Stimulated activated CD4-positive, alpha-beta T cell treated with anti-CD3 and anti-CD28 coated beads, Interleukin-1b, Interleukin-23, amount 100 ng/mL, for 48 hours (primary cell): ENCODE measurements around the gene C1QTNF9.
A peak's percentile ranks its signal among the peaks of the same experiment; 100 is the strongest.
"Not testable (repeated sequence)": the region's sequence is repeated elsewhere in the genome, so short reads cannot be mapped to it uniquely, and the experiment has no call there.

ENCODE experiments used
- DNase-seq: peaks from one replicate; pipeline ENCODE4 v3.0.0-alpha.2; 2020

C1QTNF9 gene, protein sequence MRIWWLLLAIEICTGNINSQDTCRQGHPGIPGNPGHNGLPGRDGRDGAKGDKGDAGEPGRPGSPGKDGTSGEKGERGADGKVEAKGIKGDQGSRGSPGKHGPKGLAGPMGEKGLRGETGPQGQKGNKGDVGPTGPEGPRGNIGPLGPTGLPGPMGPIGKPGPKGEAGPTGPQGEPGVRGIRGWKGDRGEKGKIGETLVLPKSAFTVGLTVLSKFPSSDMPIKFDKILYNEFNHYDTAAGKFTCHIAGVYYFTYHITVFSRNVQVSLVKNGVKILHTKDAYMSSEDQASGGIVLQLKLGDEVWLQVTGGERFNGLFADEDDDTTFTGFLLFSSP

DNA sequence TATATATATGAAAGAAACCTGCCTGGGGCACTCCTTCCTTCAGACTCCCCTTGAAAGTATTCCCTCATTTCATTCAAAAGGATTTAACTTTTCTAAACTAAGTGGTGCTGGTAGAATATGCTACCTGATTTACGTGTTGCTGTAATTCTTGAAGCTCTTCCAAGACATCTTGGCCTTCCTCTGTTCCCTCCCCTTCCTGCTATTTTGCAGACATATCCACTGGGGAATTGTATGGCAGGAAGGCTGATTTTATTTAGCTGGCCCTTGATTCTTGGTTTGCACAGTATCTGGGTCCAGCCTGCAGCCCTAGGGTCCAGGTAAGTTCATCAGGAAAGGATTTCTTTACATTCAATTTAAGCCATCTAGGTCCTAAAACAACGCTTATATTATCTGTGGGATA lies at the start of gene C1QTNF9:
Gene C1QTNF9, plus strand, starts transcription at position 281 of the 400 bp plus-strand sequence. CDS start 6,424 bp downstream, outside the sequence.
- not testable (repeated sequence) for DNase-seq

DNA sequence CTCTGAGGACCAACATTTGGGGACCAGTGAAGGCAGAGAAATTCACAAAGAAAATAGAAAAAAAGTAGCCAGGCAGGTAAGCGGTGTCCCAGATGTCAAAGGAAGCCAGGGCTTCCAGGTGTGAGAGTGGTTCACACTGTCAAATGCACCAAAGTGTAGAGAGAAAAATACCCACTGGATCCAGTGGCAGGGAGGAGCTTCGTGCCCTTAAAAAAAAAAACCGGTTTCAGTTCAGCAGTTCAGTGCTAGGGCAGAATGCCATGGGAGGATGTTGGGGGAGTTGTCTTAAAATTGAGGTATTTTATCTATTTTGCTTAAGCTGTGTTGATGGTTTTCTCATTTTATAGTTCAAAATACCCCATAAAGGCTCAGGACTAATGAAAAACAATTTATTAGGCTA lies 47.8 kb upstream of the C1QTNF9 start:
- DNase-seq = no peak

DNA sequence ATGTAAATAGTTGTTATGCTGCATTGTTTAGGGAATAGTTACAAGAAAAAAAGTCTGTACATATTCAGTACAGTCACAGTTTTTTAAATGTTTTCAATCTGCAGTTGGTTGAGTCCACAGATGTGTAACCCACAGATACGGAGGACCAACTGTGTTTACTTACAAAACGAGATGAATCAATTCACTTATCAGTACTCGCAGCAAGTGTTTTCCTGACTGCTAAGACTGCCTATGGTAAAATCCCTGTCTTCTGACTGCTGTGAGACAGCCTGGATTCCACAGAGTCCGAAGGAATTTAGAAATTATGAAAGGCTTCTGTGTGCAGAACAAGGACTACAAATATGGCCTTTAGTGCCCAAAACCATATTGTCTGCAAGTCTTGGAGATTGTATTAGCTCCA lies 45.7 kb upstream of the C1QTNF9 start:
- DNase-seq = no peak

DNA sequence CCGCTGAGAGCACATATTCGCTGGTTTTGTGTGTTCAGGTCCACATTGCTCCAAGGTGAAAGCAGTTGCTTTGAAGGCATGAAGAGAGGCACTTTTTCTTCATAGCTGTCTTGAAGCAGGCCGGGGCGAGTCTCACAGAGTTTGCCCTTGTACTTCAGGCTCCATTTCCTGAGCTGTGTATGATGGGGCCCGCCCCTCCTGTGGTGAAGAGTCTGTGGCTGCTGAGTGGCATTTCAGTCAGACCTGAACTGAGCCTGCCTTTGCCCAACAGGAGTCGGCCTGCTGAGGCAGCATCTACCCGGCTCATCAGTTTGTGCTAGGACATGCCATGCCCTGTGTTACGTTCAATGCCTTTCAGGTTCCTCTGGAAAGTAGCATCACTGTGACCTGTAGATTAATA lies 44.4 kb upstream of the C1QTNF9 start:
- DNase-seq = peak; percentile 84

DNA sequence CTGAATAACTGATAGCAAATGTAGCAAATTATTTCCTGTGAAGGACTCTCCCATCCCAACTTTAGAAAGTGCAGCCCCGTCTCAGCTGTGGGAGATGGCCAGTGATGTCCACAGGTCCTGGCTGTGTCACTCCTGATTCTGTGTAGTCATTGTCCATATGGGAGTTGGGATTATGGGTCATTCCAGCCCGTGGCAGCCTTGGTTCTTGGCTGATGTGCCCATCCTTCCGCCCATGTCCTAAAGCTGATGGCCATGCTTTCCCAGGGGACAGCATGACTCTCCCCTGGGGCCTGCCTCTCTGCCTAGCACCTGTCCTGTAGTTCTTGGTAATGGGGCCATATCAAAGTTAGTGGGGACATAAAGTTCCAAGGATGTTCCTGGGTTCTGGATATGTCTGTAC lies 43.9 kb upstream of the C1QTNF9 start:
- DNase-seq = no peak

DNA sequence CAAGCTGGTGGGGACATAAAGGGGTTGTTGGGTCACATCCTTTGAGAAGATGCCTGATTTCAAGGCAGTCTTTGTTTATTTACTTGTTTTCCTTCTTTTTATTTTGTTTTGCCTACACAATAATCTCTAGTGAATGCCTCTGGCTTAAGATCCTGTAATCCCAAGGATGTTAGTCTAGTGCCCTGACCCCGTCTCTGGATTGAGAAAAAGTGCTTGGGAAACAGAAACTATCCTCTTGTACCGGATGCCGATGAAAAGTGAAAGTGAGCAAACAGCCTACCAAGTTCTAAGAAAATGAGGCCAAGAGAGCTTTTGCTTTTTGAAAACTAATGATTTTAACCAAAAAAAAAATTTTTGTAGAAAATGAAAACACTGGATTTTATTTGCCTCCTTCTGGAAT lies 42.1 kb upstream of the C1QTNF9 start:
- DNase-seq = no peak

DNA sequence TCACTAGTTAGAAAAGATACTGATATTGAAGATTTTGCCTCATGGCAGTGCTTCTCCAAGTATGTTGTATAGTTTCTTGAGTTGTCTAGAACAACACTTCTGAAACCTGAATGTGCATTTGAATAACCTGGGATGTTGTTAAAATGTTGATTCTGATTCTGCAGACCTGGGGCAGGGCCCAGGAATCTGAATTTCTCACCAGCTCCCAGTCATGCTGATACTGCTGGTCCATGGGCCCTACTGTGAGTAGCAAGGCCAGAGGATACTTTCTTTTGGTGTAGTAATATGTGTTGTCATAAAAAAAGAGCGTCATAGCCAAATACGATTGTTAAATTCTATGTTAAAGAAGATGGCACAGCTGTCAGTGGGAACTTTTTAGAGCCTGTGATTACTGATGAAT lies 41.6 kb upstream of the C1QTNF9 start:
- peak; percentile 40 for DNase-seq

DNA sequence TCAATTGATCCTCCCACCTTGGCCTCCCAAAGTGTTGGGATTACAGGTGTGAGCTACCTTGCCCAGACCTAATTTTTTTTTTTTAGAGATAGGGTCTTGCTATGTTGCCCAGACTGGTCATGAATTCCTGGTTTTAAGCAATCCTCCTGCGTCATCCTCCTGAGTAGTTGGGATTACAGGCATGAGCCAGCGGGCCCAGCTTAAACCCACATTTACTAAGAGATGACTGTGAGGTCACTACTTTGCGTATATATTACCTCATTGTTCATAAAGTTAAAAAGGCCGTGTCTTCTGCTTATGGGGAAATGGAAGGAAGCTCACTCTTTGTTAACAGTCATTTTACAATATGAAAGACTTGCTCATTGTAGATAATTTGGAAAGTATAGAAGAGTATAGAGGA lies 39.6 kb upstream of the C1QTNF9 start:
- DNase-seq = no peak

DNA sequence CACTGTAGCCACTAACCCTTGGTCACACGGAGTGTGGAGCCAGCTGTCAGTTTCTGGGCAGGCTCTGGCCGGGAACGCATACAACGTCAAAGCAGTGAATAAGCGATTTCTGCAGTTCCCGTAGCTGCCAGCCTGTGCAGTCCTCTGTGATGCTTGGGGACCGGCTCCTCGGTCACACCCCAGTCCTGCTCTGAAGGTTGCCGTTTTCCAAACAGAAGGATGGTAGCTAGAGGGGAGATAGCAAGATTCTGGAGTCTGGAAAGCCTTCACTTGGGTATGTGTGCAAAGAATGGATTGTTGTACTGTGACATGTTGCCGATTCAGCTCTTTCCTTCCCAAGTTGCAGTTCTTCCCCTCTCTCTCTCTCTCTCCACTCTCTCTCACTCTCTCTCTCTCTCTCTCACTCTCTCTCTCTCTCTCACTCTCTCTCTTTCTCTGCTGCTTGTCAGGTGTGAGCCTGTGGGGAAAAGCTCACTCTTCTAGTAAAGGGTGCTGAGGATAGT lies 38.7 kb upstream of the C1QTNF9 start:
- peak; percentile 57 for DNase-seq

DNA sequence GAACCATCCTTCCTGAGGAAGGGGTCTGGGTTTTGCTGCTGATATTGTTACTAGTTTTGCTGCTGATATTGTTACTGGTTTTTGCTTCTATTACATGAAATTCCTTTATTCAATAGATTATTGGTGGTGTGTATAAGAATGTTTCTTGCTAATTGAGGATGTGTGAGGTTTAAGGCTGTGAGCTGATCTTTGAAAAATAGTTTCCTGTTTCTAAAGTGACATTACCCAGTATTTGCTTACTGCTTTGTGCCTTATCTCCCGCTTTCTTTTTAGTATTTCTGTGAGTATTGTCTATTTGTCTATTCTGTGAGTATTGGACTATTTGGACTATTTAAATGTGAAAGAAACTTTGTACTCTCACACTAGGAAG lies 38.2 kb upstream of the C1QTNF9 start:
- no peak for DNase-seq

DNA sequence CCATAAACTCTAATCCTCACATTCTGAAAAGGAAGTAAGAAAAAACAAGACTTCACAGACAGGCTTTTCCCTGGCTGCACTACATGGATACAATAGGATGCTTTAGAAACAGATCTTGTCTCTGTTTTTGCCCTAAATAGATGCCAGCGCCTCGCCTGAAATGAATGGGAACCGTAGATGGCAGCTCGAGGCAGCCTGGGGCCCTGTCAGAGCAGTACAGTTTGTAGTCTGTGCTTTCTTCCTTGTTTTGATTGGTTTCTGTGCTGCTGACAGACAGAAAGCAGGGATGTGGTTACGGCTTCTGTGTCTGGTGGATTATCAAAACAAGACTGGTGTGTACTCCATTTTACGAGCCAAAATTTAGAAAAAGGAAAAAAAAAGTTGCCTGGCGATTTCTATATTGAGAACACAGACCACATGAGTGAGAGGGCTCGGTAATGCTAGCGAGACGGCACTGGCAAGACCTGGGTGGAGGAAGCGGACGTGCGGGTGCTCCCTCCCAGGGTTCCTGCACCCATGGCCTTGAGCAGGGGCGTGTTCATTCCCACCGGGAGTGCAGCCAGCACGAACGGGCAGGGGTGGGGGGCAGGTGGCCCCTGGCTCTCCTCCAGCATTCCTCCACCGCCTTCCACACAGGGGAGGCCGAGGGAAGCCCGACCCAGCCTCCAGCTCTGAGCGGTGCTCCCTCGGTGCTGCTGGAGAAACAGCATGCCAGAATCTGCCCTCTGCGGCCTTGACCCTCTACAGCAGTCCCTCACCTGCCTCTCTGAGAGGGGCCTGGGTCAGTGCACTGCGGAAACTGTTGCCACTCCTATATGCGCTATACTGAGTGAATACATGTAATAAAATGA lies 37.6 kb upstream of the C1QTNF9 start:
- peak; percentile 61 for DNase-seq

DNA sequence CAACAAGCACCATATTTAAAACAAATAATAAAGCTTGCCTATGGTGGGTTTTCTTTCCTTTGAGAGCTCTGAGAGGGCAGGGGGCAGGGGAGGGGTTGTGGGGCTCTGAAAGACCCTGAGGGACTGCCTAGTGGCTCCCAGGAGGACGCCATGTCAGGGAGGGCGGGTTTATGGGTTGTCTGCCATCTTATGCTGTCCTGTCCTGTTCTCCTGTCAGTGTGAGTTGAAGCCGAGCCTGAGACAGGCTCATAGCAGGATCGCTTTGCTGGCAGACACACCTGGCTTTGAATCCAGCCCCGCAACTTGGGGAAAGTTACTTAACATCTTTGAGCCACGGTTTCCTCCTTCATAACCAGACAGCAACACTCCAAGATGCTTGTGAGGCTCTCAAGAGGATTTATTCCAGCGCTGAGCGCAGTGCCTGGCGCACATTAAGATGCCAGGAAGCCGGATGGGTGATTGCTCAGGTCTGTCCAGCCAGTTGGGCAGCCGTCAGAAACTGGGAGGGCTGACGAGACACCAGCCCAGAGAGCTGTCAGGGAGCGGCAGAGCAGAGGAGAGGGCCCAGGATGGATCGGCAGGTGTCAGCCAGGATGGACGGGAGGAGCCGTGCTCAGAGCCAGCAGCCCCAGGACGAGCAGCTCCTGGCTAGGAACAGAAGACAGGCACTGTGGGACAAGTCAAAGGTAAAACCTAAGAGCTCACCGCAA lies 36.8 kb upstream of the C1QTNF9 start:
- no peak for DNase-seq

DNA sequence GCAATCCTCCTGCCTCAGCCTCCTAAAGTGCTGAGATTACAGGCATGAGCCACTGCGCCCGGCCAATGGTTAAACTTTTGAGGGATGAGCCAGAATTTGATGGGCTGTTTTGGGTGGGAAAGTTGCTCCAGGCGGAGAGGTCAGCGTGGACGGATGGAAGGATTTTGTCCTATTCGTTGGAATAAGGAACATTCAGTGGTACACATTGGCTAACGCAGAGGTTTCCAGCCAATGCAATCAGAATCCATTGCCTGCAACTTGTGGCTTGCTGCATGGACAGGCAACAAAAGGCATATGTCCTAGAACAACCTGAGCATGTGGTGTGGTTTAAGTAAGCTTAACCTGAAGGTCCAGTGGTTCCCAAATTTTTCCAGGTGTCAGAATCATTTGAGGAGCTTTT lies 35.5 kb upstream of the C1QTNF9 start:
- DNase-seq = no peak

DNA sequence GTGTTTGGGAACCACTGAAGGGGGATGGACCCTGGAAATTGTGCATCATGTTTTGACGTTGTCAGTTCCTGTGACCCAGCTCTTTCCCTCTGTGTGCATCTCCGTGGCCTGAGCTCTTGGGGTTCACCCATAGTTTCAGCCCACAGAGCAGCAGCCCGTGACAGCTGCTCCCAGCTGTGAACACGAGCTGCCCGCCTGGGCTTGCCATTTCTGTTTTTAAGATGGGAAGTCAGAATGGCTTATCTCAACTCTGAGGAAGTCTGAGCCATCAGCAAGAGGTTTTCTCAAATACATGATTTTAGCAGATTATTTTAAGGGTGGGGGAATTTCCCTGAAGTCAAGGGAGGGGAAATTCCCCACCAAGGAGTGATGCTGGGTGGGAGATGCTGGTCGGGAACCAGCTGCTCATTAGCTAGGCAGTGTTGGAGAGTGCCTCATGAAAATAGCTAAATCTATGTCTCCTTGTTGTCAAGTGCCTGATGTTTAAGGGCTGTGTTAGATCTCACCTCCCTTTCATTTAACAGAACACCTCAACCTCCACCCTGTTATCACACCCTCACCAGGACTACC lies 34.8 kb upstream of the C1QTNF9 start:
- DNase-seq = peak; percentile 81

DNA sequence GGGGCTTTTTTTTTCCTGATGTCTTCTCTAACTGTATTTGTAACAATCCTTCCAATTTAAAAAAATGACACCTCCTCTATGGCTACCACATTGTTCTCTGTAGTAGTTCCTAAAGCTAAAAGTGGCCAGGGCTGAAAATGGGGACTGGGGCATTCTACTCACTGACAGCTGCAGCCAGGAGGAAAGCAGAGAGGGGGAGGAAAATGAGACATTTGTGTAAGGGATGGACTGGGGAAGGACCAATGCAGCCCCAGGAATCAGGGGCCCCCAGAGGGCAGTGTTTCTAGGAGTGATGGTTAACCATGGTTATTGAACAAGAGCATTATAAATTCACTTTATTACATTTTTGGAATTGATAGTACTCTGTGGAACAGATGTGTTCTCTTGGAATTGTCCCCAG lies 34.3 kb upstream of the C1QTNF9 start:
- no peak for DNase-seq

DNA sequence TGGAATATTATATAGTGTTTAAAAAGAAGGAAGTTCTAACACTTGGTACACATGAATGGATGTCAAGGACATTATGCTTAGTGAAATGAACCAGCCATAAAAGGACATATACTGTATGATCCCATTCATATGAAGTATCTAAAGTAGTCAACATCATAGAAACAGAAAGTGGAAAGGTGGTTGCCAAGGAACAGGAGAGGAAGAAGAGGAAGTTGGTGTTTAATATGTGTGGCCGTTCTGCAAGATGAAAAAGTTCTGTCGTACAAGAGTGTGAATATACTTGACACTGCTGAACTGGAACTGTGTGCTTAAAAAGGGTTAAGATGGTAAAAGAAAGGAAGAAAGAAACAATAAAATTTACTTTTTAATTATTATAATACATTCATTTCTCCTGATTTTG lies 33.1 kb upstream of the C1QTNF9 start:
- DNase-seq = no peak

DNA sequence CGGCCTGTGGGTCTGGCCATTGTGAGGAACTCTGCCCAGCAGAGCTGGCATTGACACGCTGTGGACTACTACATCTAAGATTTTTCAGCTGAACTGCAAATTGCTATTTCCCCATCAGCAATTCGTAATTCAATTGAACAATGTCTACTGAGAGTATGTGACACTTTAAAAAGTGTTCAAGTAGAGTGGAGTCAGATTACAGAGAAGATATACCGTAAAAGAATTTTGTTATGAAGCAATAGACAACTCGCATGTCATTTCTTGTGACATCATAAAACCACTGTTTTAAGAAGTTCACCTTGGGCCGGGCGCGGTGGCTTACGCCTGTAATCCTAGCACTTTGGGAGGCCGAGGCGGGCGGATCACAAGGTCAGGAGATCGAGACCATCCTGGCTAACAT lies 32.5 kb upstream of the C1QTNF9 start:
- no peak for DNase-seq

DNA sequence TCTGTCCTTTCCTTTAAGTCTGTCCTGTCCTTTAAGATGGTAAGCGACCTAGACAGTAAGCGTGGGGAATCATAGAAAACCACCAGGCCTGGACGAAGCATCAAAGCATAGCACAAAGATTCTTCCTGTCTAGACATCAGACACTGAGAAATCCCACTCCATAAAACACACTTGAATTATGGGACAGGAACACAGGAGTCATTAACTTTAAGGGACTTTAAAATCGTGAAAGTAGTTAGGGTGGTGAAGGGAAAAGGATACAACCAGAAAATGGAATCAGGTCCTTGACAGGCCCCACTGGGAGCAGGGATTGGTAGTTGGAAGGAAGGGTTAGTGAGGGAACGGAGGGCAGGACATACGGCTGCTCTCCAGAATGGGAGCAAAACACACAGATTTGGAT lies 31.6 kb upstream of the C1QTNF9 start:
- DNase-seq = no peak

DNA sequence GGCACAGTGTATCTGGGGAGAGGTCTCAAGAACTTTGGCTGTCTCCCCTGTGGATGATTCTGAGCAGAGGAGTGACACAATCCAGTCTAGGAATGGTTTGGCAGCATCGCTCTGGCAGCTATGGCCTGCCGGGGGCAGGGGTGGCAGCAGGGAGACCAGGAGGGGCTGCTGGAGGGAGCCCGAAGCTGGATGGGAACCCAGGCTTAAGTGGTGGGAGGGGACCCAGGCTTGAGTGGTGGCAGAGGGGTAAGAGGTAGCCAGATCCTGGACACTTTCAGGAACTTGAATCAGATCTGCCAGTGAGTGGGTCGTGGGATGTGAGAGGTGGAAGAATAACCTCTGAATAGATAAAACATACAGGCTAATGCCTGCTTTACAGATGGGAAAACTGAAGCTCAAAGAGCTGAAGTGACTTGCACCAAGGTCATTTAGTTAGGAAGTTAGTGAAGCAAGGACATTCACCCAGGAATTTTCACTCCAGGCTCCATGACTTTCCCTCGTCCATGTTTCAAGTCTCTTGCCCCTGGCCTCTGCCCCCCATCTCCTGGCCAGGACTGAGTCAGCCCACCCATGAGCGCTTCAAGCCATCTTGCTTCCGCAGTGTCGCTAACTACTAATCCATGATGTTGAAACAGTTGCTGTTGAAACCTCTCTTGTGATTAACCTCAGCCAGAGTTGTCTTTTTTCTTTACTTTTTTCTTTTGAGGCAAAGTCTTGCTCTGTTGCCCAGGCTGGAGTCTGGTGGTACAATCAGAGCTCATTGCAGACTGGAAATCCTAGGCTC lies 29.9 kb upstream of the C1QTNF9 start:
- DNase-seq = no peak

DNA sequence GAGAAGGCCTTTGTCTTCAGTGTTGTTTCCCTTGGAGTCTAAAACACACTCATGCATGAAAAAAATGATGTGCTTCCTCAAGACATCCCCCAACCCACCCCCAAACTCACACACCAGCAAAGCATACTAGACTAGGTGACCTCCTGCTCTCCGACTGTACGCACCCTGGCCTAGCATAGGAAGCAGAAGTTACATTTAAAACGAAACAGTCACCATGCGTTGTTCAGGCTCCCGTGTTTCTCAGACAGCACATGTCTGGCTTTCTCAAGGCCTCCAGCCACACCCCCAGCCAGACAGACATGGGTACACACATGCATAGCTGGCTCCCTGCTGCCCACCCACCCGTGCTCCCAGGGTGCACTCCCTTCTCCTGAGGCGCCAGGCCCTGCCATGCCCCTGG lies 28.7 kb upstream of the C1QTNF9 start:
- no peak for DNase-seq

DNA sequence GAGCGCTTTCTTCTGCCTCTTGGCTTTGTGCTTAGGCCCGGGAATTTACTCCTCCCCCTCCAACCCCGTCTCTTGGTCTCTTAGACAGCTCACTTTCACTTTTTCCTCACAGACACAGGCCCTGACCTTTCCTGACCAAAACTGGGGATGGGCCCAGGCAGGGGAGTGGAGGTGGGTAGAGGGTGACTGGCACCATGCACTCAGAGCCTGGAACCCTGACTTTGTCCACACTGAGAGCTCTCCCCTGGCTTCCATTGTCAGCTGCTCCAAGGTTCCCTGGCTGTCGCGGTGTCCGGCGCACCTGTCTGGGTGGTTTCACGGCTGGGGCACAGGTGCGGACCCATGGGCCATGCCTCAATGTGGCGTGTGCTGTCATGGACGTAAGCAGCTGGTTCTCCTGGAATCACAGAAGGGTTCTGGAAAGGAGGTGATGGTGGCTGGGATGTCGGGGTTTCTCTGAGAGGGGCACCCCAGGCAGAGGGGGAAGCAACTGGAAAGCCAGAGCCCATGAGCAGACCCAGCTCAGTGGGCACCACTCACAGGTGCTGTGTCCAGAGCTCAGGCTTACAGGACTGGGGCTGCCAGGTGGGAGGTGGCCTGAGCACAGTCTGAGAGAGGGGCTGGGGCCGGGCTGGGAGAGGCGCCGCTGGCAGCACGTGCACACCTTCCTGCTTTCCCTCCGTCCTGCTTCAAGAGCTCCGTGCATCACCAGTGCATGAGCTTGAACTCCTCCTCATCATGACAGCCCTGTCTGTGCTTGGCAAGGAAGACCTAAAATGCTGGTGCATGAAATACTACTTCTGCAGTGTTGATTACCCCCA lies 28.0 kb upstream of the C1QTNF9 start:
- no peak for DNase-seq
